Activated B cell treated with CpG ODN at 0.5 μM for 24 hours (primary cell): Measurements from ENCODE around the gene LCMT1. TPM values are rescaled to one million over a fixed set of nuclear protein-coding genes. Genes with fewer than 3 reads are reported as not detected.

ENCODE experiments used
- ATAC-seq: fragments of 200-7000 bp; cut with Tn5 transposase; one replicate; pipeline ENCODE4 v1.10.0; 2021; ENCODE audit warnings: low read depth, mild to moderate bottlenecking, moderate library complexity
- CTCF ChIA-PET: fragments of 350-600 bp; sonication (Branson Sonifier 250); formaldehyde crosslinking; loops from one replicate; lab custom pipeline; 2021; ENCODE audit warnings: antibody characterized with exemption; lab: Charles Lee
- POLR2A ChIA-PET: fragments of 350-600 bp; sonication (Branson Sonifier 250); formaldehyde crosslinking; loops from one replicate; lab custom pipeline; 2021; ENCODE audit warnings: antibody characterized with exemption; lab: Charles Lee
- DNase-seq: peaks from one replicate; pipeline ENCODE4 v3.0.0; 2022
- H3K27ac Mint-ChIP-seq: one replicate; pipeline ENCODE4 v1.8.0; 2020; ENCODE audit warnings: mixed read lengths
- H3K27me3 Mint-ChIP-seq: one replicate; pipeline ENCODE4 v1.8.0; 2021; ENCODE audit warnings: mixed read lengths
- H3K36me3 Mint-ChIP-seq: one replicate; pipeline ENCODE4 v1.8.0; 2021; ENCODE audit warnings: low read depth, mixed read lengths
- H3K4me1 Mint-ChIP-seq: one replicate; pipeline ENCODE4 v1.8.0; 2021; ENCODE audit warnings: mixed read lengths
- H3K4me3 Mint-ChIP-seq: one replicate; pipeline ENCODE4 v1.8.0; 2020; ENCODE audit warnings: mild to moderate bottlenecking, mixed read lengths
- H3K9me3 Mint-ChIP-seq: one replicate; pipeline ENCODE4 v1.8.0; 2020; ENCODE audit warnings: mixed read lengths
- intact Hi-C: fragments of 100-400 bp; cut with micrococcal nuclease; formaldehyde crosslinking; loops from one replicate; pipeline ENCODE4 v1.15.1; 2024
- total RNA-seq: library from RNA; stranded (reverse); gene quantifications from 2 replicates; pipeline ENCODE4 v1.2.3, GENCODE V29; 2022
- TF ChIP-seq, protein P1 (sequence below): fragments of 200-600 bp; IDR thresholded peaks from one replicate; pipeline ENCODE4 v1.8.0; 2022; ENCODE audit warnings: antibody characterized with exemption, mild to moderate bottlenecking

LCMT1 gene
- total RNA-seq, 1 donor from 2014 or later = 33.6 TPM

DNA sequence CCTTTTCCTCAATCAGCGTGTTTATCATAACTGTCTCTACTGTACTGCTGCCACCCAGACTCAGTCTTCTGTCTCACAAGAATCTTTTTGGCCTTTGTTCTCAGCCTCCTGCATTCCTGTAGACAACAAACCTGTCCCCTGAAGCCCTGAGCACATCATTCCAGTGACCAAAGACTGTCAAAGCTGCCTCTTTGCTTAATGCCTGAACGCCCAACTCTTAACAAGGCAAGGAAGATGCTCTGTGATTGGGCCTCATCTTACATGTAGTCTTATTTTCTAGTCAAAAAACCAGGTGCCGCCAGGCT, 75.9 kb downstream of the LCMT1 start:
- Mint-ChIP-seq H3K36me3 (no peaks in the 10 kb centered on the region), H3K9me3 (no peaks in the 10 kb centered on the region), H3K27ac (no peak overlapping the region), H3K27me3 (no peaks in the 10 kb centered on the region), H3K4me1 (no peaks in the 10 kb centered on the region), H3K4me3 (no peak overlapping the region)
- ChIA-PET POLR2A (no interaction called here), CTCF (no interaction called here)
- no peak for ATAC-seq
- no peak for DNase-seq
- TF ChIP-seq, protein P1, sequence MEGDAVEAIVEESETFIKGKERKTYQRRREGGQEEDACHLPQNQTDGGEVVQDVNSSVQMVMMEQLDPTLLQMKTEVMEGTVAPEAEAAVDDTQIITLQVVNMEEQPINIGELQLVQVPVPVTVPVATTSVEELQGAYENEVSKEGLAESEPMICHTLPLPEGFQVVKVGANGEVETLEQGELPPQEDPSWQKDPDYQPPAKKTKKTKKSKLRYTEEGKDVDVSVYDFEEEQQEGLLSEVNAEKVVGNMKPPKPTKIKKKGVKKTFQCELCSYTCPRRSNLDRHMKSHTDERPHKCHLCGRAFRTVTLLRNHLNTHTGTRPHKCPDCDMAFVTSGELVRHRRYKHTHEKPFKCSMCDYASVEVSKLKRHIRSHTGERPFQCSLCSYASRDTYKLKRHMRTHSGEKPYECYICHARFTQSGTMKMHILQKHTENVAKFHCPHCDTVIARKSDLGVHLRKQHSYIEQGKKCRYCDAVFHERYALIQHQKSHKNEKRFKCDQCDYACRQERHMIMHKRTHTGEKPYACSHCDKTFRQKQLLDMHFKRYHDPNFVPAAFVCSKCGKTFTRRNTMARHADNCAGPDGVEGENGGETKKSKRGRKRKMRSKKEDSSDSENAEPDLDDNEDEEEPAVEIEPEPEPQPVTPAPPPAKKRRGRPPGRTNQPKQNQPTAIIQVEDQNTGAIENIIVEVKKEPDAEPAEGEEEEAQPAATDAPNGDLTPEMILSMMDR = no peak
- intact Hi-C loops = no loop called here

DNA sequence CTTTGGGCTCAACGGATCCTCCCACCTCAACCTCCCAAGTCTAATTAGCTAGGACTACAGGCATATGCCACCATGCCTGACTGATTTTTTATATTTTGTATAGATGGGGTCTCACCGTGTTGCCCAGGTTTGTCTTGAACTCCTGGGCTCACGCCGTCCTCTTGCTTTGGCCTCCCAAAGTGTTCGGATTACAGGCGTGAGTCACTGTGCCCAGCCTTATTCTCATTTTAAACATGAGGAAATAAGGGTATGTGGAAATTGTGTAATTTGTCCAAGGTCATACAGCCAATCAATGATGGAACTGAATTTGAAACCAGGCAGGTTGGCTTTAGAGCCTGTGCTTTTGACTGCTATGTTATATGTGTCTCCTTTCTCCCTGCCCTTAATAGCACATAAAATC, 77.8 kb downstream of the LCMT1 start:
- ChIA-PET CTCF (no interaction called here), POLR2A (no interaction called here)
- H3K36me3 Mint-ChIP-seq = no peaks in the 10 kb centered on the region
- no peaks in the 10 kb centered on the region for H3K9me3 Mint-ChIP-seq
- H3K27me3 Mint-ChIP-seq = no peaks in the 10 kb centered on the region
- DNase-seq (no peak), ATAC-seq (no peak)
- H3K4me1 Mint-ChIP-seq = no peaks in the 10 kb centered on the region
- TF ChIP-seq, protein P1 = no peak
- no peak overlapping the region for H3K4me3 Mint-ChIP-seq
- H3K27ac Mint-ChIP-seq = no peak overlapping the region
- intact Hi-C loops = no loop called here

DNA sequence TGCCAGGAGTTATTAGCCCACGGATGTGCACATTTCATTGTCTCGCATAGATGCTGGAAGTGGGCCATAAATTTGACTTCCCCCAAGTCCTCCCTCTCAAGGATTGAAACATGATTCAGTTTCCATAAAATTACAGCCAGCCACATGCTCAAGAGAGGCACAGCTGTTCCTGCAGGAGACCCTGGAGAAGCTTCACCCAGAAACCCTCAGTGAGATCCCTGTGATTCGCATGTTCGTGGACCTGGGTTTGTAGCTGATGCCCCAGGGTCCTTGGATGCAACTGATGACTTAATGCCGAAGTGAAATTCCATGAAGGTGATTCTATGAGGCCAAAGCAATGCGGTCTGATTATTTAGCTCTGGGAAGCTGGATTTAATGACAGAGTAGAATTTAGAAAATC, 80.6 kb downstream of the LCMT1 start:
- no peaks in the 10 kb centered on the region for H3K4me1 Mint-ChIP-seq
- no peak overlapping the region for H3K4me3 Mint-ChIP-seq
- no peaks in the 10 kb centered on the region for H3K36me3 Mint-ChIP-seq
- ChIA-PET POLR2A (no interaction called here), CTCF (no interaction called here)
- no peak overlapping the region for H3K27ac Mint-ChIP-seq
- intact Hi-C loops = no loop called here
- H3K27me3 Mint-ChIP-seq = no peaks in the 10 kb centered on the region
- DNase-seq (no peak), ATAC-seq (no peak)
- TF ChIP-seq, protein P1 = no peak
- H3K9me3 Mint-ChIP-seq = no peaks in the 10 kb centered on the region

DNA sequence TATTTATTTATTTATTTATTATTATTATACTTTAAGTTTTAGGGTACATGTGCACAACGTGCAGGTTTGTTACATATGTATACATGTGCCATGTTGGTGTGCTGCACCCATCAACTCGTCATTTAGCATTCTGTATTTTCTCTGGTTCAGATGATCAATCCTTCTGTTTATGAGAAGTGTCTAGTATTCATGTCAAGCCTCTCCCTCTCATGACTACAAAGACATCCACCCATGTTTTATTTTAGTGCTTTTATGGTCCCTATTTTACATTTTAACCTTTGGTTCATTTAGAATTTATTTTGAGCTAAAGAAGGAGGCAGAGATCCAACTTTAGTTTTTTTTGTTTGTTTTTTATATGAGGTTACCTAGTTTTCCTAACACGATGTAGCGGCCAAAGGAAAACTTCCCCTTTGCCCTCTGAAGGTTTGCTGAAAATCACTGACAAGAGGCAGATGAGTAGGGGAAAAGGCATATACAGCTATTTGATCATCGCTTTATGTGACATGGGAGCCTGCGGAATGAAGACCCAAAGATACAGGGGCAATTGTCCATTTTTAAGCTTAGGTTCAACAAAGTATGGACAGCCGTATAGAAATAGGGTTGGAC, 82.8 kb downstream of the LCMT1 start:
- Mint-ChIP-seq H3K4me1 (no peaks in the 10 kb centered on the region), H3K9me3 (no peaks in the 10 kb centered on the region), H3K4me3 (no peak overlapping the region), H3K27me3 (no peaks in the 10 kb centered on the region), H3K27ac (no peak overlapping the region), H3K36me3 (no peaks in the 10 kb centered on the region)
- CTCF ChIA-PET = no interaction called here
- intact Hi-C loops = no loop called here
- POLR2A ChIA-PET = no interaction called here
- ATAC-seq (no peak), DNase-seq (no peak)
- TF ChIP-seq, protein P1 = no peak

DNA sequence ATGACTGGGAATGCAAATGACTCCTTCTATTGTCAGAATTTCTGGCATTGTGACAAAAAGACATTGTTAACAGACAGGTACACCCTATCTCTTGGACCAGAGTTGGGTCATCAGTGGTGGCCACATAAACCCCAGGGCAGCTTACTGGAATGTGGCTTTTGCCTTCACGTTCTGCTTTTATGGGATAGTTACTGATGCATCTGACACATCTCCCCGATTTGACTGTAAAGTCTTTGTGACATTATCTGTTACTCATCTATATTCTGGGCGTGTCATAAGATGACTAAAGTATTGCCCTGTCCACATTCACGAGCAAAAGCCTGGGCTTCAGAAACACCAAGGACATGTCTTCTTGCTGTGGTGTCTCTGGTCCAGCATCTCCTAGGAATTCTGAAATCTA, 86.5 kb downstream of the LCMT1 start:
- POLR2A ChIA-PET = no interaction called here
- ATAC-seq (no peak), DNase-seq (no peak)
- intact Hi-C loops = no loop called here
- no peaks in the 10 kb centered on the region for H3K36me3 Mint-ChIP-seq
- H3K27me3 Mint-ChIP-seq = no peaks in the 10 kb centered on the region
- no peak overlapping the region for H3K27ac Mint-ChIP-seq
- H3K4me1 Mint-ChIP-seq = no peaks in the 10 kb centered on the region
- no peak overlapping the region for H3K4me3 Mint-ChIP-seq
- no peaks in the 10 kb centered on the region for H3K9me3 Mint-ChIP-seq
- TF ChIP-seq, protein P1 = no peak
- CTCF ChIA-PET = no interaction called here
